GM12872 (cell line): ENCODE measurements around the gene LRRC8D.

ENCODE experiments used
- CTCF ChIP-seq: IDR thresholded peaks from 3 replicates; pipeline ENCODE4 v1.5.1; 2011; ENCODE audit warnings: low read depth, mild to moderate bottlenecking, low read length, moderate library complexity; ENCODE audit not compliant: insufficient read depth

The LRRC8D gene

GRCh38 chr1:89972024-89972423, 151.2 kb downstream of the LRRC8D start:
- TF ChIP-seq CTCF, result no peak

DNA sequence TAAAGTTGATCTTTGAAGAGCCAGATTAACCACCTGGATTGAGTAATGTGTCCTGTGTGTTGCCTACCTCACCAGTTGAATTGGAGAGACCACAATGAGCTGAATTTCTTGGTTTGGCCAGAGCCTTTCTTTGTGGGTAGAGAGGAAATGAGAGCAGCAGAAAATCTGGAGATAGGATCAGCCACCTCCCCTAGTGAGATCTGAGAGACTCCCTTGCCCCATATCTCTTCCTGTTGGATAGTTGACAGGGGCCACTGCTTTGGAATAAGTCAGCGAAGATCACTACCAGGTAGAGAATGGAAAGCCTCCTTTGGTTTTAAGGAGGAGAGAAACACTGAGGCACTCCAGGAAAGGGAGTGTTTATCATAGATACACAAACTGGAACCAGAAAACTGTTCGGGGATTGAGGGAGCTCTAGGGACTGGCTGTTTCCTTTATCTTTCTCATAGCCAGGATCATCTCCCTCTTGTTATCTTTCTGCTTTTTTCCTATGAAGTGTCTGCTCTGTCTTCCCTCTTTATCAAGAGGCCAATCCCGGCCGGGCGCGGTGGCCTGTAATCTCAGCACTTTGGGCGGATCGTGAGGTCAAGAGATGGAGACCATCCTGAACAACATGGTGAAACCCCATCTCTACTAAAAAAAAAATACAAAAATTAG, 152.8 kb downstream of the LRRC8D start:
- TF ChIP-seq CTCF, result no peak

DNA sequence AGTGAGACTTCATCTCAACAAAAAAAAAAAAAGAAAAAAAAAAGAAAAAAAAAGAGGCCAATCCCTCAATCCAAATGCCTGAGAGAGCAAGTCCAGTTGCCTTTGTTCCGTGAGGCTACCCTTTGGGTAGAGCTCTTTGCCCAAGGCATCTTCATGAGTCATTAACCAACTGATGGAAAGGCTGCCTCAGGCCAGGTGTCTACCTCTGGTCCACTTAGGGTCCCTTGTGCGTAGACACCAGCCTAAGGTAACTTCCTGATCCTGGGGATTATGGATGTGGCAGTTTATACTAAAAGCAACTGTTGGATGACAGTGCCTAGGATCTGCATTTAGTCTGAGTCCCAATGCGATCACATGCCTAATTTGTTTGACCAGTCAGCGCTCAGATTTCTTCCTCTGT, 153.4 kb downstream of the LRRC8D start:
- TF ChIP-seq CTCF, result no peak

DNA sequence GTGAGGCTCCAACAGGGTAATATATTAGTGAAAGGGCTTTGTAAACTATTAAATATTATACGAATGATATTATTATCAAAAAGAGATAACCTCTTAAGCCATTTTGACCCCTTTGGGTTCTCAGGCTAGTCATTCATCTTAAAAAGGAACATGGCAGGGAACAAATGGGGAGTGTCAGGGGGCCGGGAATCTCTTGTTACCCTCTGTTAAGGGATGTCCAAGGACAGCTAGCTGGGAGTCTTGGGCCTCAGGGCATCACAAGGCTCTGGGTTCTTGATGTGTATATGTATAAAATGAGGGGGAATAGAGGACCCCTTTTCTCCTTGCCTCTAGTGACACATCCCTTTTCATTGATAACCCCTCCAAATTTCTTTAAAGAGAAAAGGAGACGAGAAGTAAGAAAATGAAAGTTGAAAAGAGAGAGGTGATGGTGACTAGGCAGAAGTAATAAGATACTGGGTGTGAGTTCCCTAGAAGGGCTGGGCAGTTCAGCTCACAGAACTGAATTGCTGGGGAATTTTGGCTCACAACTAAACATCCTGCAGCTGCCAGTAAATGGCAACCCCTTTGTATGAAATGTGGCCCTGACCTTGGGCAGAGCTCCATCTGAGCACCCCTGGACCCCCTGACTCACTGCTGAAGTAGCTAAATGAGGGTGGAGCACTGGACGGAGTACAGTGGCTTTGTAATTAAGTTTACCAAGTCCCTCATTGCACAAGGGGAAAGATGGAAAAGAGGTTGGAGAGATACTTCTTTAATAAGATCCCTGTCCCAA, 154.1 kb downstream of the LRRC8D start:
- TF ChIP-seq CTCF, result no peak

DNA sequence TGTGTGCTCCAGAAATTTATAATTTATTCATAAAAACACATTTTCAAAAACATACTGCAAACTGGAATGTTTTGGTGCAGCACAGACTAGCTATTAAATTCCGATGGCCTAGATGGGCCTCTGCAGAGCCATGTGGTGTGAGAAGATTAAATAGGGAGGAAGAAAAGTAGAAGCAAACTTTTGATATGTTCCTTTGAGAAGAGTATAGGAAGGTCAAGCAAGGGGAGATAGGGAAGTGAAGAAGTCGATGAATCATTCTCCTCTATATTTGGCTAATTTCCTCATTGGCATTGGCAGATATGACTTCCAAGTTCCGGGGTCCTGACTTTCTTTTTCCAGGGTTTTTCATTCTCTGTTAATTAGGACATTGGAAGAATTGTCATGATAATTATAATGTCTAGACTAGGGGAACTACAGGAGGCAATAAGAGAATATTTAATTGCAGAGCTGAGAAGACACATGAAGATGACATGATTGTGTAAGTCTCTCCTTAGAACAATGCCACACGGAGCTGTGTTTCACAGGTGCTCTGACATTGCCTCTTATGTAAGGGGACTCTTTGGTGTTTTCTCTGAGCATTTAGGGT, 154.8 kb downstream of the LRRC8D start:
- no peak for TF ChIP-seq CTCF

DNA sequence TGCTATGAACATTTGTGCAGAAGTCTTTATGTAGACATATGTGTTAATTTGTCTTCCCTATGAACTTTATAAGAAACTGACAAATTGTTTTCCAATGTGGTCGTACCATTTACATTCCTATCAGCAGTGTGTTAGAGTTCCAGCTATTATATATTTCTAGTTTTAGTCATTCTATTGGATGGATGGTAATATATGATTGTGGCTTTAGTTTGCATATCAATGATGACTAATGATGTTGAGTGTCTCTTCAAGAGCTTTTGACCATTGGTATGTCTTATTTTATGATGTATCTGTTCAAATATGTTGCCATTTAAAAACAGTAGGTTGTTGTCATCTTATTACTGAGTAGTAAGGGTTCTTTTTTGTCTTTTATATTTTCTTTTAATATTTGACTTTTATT, 157.9 kb downstream of the LRRC8D start:
- no peak for TF ChIP-seq CTCF

DNA sequence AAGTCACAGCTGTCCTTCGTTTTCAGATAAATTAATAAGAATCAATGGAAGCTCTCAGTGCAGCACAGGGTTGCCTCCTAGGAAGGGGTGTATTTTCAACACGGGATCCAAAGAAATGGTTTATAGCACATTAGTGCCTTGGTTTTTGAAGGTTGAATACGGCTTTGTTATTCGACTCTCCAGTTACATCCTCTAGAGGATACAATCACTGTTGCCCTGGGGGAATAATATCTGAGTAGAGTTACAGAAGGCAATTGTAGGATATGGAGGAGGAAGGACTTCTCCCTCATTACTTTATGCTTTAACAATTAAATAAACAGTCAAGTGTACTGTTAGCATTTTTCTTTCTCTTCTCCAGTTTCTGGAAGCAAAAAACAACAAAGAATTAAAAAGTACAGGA, 159.8 kb downstream of the LRRC8D start:
- TF ChIP-seq CTCF, result no peak
